Choroid plexus epithelial cell (primary cell): ENCODE measurements around the gene ADAM12.

ENCODE experiments used
- DNase-seq: peaks from one replicate; pipeline ENCODE4 v3.0.0-alpha.2; 2010; ENCODE audit warnings: low read depth
- H3K4me3 ChIP-seq: 2 replicates; pipeline ENCODE4 v1.5.1; 2011; ENCODE audit warnings: low read depth, mild to moderate bottlenecking, control low read depth, low read length, moderate library complexity
- CTCF ChIP-seq: conservative IDR thresholded peaks from 2 replicates; pipeline ENCODE4 v1.5.1; 2011; ENCODE audit warnings: low read depth, mild to moderate bottlenecking, control low read depth, inconsistent platforms, low read length, moderate library complexity

The ADAM12 gene

DNA sequence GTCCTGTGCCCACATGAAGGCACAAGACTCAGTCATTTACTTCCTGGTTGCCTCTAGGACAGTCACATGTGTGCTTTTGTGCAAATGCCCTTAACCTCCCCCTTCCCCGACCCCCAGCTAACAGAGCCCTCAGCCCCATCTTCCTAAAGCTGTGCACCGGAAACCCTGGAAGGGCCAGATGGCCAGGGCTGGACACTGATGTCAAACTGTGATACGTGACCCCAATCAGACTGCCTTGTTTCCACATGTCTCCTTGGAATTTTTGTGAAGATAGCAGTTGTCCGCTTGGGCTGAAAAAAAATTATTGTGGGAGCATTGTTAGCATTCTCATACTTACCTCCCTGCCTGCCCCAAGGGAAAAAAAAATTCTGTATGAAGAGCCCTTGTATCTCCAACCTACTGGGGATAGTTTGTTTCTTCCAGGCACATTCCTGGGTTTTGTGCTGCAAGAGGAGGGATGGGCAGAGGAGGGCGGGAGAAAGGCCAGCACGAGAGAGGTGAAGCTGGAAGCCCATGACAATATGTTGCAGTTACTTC, 17.0 kb upstream of the ADAM12 start:
- DNase-seq, result peak; percentile 27
- no peak overlapping the region for H3K4me3 ChIP-seq
- TF ChIP-seq CTCF, result no peak

DNA sequence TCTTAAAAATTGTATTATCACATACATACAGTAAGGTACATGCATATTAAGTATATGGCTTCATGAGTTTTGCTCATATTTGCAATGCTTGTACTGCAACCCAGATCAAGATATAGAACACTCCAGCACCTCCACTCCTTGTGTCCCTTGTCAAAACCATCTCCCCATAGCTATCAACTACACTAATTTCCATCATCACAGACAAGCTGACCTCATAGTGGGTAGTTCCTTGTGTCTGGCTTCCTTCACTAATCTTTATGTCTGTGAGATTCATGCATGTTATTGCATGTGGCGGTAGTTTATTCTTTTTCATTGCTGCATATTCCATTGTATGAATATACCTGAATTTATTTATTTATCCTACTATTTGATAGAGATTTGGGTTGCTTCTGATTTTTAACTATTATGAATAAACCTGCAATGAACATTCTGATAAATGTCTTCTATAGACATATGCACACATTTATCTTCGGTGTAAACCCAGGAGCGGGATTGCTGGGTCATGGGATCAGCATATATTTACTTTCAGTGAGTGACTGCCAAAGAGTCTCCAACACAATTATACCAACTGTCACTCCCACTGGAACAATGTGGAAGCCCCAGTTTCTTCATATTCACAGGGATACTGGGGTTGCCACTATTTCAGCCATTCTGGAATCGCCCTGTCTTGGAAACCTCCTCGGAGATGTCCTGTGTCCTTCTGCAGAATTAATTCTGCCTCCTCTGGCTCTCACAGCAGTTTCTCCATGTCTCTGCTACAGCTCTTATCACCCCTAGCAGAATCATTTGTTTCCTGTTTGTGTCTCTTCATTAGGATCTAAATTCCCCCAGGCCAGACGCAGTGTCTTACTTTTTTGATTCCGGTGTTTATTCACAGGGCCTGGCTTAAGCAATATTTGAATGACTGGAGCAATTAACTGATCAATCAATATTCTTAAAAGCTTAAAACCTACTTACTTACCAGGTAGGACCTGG, 14.7 kb upstream of the ADAM12 start:
- DNase-seq, result peak; percentile 32
- TF ChIP-seq CTCF, result no peak
- no peak overlapping the region for H3K4me3 ChIP-seq

- no peak for DNase-seq
- no peak overlapping the region for H3K4me3 ChIP-seq
- TF ChIP-seq CTCF, result no peak
Observed at GRCh38 chr10:126400641-126401040, 12.4 kb upstream of the ADAM12 start.

DNA sequence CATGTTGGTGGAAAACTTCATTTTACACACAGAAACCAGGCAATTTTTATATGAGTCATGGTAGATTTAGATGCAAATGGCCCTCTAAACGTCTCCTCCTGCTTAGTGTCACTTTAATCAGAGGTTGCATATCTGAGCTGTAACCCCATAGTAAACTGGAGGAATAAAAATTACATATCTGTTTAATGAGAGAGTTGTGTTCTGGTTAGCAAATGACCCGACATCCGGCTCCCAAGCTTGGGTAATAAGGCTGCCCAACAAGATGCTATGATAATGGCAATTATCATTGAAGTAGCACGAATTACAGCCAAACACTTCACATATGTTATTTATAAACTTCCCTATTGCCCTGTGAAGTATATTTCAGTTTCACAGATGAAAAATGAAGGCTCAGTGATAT, 10.6 kb upstream of the ADAM12 start:
- no peak for TF ChIP-seq CTCF
- H3K4me3 ChIP-seq, result no peak overlapping the region
- no peak for DNase-seq

DNA sequence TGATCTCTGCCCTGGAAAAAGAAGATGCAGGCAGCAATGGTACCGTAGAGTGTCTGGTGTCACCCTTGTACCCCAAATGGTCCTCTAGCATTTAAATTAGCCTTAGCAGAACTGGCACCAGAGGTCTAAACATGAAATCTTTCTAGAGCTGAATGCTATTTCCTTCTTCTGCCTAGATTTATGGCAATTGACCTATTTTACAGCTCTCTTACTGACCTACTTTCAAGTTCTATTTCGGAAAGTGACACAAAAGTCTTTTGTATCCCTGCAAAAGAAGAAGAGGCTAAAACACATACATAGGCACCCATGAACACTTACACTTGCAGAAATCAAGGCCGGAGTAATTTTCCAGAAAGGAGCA, 10.1 kb upstream of the ADAM12 start:
- no peak for TF ChIP-seq CTCF
- no peak for DNase-seq
- H3K4me3 ChIP-seq, result no peak overlapping the region

DNA sequence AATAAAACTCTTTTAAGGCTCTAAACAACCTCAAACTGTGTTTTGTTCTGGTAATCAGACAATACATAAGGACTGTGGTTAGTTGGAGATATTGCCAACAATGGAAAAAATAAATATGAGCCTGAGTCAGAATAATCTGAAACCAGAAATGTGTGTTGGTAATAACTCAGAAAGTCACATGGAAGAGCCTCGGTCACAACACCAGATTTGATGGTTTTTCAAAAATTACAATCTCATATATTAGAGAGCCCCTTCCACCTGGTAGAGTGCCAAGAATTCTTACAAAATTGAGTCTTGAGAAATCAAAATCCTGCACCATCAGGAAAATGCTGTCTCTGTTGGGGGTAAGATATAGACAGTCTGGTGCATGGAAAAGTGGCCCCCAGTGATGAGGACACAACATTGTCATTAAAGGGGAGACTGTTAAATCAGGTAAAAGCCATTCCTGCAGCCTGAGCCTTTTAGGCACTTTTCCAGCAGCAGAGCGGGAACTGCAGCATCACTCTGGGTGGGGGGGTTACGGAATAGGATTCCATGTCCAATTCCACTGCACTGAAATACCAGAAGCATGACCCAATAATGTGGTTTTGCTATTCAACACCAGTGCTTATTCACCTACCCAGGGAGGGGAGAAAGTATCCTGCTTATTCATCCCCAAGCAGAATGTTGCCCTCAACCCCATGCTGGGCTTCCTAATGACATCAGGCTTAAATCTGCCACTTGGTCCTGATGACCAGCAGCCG, 9.5 kb upstream of the ADAM12 start:
- peak; percentile 99 for DNase-seq
- no peak overlapping the region for H3K4me3 ChIP-seq
- no peak for TF ChIP-seq CTCF
